C4-2B (cell line): ENCODE measurements around the gene RBM10.

Source experiments
- CTCF ChIP-seq: fragments of 450-650 bp; conservative IDR thresholded peaks from 2 replicates; pipeline ENCODE4 v1.5.1; 2017; ENCODE audit warnings: mild to moderate bottlenecking
- ZFX ChIP-seq: fragments of 450-650 bp; IDR thresholded peaks from 2 replicates; pipeline ENCODE4 v1.6.1; 2017

- TF ChIP-seq CTCF = no peak
- TF ChIP-seq ZFX = no peak
Observed at GRCh38 chrX:47190445-47191269, 45.6 kb downstream of the RBM10 start.
